HG03064 (cell line): ENCODE data around the gene MRPL51.

ENCODE experiments used
- ATAC-seq: cut with Tn5 transposase; IDR thresholded peaks from one replicate; pipeline ENCODE4 v1.9.1; 2021; ENCODE audit warnings: low read depth; ENCODE audit not compliant: unreplicated experiment

The MRPL51 gene

DNA sequence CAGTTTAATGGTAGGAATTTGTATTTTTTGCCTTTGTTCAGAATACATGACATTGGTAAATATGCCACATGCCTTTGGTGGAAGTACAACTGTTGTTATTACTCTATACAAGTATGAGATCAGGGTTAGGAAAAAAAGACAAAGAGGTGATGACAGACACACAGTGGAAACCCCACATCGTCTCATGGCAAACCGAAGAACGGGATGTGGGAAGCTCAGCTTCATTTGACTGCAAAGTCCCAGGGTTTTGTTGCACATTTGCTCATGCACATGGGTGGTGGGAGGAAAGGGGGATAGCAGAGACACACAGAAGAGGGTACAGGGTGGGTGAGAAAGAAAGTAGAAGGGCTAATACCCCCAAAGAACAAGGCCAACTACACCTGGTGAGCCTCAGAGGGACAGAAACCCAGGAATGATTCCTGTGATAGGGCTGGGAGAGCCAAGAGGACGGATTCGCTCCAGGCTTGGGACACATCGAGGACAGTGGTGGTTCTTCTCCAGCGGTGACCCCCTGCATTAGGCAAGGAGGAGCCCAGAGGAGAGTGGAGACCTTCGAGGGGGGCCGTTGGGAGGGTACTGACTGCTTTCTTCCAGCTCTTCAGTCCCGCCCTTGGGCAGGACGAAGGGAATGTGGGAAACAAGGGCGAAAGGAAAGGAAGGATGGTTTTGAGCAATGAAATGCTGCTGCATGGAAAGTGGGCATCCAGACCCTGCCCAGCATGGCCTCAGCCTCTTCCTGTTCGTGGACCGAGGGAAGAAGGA lies 30.6 kb downstream of the MRPL51 start:
- no peak for ATAC-seq

DNA sequence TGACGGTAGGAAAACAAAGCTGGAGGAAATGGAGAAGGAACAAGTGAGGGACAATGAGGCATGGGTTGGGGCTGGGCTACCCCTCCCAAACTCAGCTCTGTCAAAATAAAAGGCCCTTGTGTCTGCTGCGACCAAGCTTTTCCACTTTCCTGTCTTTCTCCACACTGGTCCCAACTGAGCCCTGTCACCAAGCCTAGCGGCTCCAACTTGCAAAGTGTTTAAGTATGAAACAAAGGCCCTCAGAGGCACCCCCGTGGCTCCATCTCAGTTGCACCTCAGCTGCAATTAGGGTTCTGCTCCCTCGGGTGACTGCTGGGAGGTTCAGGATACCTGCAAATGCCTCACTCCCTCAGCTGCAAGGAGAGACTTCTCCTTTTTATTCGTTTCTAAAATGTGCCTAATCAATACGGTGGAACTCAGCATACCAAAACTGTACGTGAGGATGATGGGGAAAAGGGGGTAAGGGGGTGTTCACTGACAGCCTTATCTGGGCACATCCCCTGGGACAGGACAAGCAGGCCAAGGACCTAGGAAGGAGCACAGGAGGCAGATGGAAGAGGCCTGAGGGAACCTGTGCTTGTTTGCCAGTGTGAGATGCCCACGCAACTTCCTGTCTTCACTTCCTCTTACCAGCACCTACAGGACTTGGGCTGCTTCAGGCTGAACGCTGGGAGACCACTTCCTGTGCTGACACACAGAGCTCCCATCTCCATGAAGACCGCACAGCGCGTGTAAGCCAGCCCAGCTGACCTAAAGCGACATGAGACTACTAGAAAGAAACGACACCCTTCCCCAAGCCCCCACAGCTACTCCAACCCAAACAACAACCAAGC lies 31.4 kb downstream of the MRPL51 start:
- peak; percentile 67 for ATAC-seq

DNA sequence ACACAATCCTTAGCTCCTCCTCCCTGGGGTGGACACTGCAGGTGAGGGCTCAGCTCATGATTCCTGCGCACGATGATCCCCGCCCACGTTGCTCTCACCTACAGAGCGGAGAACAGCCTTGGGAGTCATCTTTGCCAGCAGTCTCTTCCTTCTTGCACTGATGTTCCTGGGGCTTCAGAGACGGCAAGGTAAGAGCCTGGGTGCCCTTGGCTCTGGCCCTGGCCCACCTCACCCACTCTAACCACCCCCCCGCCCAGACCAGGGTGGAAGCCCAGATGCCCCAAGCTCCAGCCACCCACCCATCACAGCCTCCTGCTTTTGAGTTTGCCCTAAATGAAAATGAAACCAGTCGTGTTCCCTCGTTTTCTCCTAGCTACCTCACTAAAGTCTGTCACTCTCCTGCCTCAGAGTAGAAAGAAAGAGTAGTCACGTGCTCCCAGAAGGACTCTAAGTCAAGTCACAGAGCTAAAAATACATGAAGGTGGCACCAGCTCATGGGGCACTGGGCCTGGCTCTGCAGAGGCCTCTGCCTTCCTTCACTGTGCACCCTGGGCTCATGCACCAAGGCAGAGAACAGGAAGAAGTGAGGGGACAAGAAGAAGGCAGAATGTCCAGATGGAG lies 32.2 kb downstream of the MRPL51 start:
- no peak for ATAC-seq

DNA sequence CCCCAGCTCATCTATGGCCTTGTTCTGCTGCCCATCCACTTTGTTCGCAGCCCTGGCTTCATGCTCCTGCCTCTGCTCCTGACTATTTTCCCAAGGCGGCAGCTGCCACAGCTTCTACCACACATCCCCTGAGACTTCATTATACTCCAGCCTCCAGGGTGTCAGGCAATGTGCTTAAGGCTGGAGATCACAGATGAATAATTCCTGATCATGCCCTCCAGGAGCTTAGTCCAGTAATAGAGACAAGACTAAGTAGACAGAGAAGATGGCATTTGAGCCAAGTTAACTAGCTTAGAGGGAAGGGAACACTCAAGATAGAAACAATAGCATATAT lies 34.1 kb downstream of the MRPL51 start:
- no peak for ATAC-seq

DNA sequence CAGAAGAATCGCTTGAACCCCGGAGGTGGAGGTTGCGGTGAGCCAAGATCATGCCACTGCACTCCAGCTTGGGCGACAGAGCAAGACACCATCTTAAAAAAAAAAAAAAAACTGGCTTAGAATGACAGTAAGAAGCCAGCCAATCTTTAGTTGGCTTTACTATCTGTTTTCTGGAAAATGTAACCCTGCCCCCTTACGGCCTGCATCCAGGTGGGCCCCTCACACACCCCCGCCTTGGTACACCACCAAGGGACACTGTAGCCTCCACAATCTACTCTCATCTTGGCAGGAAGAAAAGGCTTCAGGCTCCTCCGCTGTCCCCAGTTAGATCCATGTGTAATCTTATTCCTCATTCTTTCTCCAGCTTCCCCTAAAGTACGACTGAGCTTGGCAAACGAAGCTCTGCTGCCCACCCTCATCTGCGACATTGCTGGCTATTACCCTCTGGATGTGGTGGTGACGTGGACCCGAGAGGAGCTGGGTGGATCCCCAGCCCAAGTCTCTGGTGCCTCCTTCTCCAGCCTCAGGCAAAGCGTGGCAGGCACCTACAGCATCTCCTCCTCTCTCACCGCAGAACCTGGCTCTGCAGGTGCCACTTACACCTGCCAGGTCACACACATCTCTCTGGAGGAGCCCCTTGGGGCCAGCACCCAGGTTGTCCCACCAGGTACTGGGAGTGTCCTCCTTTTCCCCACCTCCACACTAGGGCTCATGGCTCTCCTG lies 34.6 kb downstream of the MRPL51 start:
- no peak for ATAC-seq

DNA sequence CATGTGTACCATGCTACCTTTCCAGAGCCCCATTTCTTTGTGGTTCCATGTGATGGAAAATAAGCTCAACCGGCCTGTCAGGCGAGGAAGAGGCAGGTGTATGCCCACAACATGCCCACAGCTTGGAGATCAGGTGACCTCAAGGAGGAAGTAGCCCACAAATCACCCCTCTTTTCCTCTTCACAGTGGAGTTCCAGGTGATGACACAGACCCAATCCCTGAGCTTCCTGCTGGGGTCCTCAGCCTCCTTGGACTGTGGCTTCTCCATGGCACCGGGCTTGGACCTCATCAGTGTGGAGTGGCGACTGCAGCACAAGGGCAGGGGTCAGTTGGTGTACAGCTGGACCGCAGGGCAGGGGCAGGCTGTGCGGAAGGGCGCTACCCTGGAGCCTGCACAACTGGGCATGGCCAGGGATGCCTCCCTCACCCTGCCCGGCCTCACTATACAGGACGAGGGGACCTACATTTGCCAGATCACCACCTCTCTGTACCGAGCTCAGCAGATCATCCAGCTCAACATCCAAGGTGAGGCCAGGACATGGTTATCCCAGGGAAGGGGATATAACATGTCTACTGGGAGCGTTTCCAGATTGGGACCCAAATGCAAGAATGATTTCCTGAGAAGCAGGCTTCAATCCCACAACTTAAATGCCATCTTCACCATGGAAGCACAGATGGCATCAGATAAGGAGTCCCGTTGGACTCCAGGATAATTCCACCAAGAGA lies 35.7 kb downstream of the MRPL51 start:
- ATAC-seq, result no peak

DNA sequence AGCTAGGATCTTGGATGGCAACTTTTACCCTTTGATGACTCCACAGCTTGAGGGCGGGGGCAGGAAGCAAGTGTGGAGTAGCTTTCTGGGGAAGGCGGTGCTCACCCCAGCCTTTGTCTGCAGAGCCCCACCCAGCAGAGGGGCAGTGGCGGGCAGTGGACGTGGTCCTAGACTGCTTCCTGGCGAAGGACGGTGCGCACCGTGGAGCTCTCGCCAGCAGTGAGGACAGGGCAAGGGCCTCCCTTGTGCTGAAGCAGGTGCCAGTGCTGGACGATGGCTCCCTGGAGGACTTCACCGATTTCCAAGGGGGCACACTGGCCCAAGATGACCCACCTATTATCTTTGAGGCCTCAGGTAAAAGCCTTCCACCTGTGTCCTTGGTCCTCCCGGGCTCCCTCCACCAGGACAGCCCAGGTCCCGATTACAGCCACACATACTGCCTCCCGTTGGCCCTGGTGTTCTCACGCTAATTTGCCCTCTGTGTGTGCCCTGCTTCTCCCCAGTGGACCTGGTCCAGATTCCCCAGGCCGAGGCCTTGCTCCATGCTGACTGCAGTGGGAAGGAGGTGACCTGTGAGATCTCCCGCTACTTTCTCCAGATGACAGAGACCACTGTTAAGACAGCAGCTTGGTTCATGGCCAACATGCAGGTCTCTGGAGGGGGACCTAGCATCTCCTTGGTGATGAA lies 40.0 kb downstream of the MRPL51 start:
- ATAC-seq, result no peak

DNA sequence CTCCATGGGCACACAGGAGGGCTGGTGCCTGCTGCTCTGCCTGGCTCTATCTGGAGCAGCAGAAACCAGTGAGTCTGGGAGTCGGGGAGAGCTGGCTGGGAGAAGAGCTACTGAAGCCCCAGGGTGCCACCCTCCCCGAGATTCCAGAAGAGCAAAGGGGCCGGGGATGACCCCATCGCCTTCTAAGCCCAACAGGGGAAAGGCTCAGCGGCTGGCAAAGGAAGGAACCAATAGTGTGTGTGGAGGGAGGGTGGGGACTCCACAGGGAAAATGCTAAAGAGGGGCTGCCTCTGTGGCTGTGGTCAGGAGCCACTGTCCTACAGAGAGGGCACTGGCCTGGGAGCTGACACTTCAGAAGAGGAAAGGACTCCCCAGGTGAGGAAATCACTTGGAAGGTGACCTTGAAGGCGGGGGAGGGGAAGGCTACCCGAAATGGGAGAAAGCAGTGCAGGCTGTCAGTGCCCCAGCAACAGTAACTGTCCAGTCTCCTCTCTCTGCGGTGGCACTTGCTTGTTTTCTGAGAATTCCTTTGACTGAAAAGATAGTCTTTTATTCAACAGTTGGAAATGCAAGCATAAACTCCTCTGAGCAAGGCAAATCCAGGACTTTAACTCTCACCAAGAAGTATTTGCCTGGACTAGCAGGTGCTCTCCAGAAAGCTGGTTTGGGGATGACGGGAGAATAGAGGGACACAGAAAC lies 40.7 kb downstream of the MRPL51 start:
- no peak for ATAC-seq

DNA sequence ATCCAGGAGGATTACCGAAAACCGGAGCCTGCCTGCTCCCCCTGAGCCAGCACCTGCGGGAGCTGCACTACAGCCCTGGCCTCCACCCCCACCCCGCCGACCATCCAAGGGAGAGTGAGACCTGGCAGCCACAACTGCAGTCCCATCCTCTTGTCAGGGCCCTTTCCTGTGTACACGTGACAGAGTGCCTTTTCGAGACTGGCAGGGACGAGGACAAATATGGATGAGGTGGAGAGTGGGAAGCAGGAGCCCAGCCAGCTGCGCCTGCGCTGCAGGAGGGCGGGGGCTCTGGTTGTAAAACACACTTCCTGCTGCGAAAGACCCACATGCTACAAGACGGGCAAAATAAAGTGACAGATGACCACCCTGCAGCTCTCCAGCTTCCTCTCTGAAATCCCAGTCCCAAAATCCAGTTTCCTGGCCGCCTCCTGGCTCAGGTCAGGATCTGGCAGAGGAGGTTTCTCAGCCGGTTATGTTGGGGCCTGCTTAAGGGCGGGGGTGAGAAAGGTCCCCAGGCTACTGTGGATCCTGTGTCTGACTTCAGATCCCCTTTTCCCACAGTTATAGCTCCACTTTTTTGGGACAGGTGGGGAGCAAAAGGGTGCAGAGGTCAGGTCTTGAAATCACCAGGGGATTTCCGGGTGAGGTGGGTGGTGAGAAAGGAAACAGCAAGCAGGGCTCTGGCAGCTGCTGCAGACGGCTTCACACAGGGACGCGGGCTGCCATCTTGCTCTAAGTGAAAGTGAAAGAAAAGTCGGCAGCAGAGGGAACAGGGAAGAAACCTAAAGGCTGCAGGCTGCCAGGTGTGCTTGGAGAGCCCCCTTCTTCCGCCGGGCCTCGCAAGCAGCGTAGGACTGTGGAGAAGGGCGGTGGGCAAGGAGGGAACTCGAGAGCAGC lies 41.5 kb downstream of the MRPL51 start, which contains the start of gene TAPBPL:
TSS of gene TAPBPL (plus strand) at position 695 of the 897 bp plus-strand sequence. CDS start 207 bp downstream, outside the sequence.
- ATAC-seq, result peak; percentile 55

DNA sequence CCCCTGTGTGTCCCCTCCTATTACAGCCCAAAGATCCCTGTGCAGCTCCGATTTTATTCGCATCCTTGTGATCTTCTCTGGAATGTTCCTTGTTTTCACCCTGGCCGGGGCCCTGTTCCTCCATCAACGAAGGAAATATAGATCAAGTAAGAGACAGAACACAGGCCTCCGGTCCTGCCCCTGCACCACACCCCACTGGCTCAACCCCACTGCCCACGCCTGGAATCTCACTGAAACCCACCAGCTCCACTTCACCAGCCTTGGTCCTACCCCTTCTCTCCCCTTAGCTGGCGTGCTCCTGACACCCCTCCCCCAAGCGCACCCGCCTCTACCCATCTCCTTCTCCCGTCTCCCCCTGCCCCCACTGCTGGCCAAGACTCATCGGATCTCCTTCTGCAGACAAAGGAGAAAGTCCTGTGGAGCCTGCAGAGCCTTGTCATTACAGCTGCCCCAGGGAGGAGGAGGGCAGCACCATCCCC lies 42.2 kb downstream of the MRPL51 start:
- ATAC-seq, result no peak

DNA sequence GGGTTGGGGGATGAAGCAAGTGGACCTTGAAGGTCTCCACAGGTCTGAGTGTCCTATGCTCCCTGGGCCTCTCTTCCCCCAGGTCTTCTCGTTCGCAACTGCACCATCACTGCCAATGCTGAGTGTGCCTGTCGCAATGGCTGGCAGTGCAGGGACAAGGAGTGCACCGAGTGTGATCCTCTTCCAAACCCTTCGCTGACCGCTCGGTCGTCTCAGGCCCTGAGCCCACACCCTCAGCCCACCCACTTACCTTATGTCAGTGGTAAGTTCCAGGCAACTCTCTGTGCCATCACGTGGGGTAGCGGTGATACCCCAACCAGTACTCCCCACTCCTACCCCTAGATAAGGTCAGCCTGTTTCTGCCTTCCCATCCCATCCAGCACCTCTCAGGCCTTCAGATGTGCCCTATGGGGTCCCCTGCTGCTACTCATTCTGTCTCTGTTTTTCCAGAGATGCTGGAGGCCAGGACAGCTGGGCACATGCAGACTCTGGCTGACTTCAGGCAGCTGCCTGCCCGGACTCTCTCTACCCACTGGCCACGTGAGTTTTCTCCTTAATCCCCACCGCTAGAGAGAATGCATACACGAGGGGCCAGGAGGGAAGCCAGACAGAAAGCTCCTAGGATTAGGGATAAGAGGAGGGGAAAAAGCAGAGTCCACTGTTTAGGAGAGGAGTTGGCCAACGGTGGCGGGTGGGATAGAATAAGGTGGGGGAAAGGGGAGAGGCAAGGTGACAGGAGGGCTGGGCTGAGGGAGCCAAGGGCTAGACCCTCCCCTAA lies 42.8 kb downstream of the MRPL51 start:
- no peak for ATAC-seq

DNA sequence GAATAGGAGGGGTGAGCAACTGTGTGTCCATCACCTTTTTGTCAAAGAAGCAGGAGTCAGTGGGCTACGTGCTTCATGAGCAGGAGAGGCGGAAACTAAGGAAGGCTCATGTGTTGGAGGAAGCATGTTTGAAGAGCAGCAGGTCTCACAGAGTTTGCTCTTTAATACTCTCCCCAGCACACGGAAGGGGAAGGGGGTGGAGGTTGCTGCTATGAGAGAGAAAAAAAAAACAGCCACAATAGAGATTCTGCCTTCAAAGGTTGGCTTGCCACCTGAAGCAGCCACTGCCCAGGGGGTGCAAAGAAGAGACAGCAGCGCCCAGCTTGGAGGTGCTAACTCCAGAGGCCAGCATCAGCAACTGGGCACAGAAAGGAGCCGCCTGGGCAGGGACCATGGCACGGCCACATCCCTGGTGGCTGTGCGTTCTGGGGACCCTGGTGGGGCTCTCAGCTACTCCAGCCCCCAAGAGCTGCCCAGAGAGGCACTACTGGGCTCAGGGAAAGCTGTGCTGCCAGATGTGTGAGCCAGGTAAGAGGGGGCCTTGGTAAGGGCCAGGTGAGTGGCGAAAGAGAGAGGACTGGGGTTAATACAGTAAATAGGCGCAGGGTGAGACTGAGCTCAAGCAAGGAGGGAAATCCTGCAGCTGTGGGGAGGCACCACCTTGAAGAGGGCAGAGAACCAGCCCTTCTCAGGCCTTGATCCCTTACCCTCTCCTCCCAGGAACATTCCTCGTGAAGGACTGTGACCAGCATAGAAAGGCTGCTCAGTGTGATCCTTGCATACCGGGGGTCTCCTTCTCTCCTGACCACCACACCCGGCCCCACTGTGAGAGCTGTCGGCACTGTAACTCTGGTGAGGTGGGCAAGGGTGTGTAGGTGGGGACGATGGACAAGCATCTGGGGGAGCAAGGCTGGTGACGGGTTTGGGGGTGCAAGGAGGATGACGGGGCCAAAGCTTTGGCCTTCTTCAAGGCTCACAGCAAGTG lies 48.1 kb downstream of the MRPL51 start, which contains the start of gene CD27:
TSS of gene CD27 (plus strand) at position 252 of the 985 bp plus-strand sequence. CDS start at position 393, 141 bp downstream.
- no peak for ATAC-seq

DNA sequence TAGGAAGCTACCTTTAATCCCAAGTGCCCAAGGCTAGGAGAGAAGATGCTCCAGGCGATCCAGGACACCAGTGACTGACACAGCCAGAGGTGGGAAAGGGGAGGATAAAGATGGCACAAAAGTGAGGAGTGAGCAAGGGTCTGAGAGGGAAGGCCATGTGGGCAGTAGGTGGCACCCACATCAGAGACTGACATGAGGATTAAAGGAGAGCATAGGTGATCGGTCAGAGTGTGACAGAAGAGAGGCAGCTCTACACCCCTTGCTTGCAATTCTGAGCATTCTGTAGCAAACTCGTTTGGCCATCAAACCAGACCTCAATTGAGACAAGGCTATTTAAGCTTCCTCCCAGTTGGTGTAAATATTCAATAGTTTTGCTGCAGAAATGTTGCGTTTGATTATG lies 49.0 kb downstream of the MRPL51 start:
- ATAC-seq, result no peak

DNA sequence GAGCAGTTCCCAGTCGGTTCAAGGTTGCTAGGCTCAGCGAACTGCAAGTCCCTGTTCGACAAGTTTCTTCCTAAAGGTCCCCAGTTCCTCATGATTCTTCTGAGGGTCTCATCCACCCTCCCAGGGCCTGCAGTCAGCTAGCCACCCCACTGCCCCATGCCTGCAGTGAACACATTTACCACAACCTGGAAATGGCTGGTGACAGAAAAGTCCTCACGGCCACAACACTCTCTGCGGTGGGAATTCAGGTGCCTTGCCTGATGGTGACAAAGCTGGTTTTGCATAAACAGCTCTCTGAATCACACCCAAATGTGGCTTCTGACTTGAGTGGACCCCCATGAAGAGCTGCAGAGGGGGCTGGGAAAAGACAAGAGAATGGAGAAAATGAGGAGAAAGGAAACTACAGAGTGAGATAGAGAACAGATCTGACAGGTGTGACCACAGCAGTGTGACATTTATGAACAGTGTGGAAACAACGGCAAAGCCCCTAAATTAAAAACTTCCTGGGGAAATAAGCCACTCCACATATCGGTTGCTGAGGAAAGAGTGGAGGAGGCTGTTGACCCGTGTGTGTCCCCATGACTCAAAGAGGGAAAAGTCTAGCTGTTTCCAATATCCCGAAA lies 49.6 kb downstream of the MRPL51 start:
- no peak for ATAC-seq

DNA sequence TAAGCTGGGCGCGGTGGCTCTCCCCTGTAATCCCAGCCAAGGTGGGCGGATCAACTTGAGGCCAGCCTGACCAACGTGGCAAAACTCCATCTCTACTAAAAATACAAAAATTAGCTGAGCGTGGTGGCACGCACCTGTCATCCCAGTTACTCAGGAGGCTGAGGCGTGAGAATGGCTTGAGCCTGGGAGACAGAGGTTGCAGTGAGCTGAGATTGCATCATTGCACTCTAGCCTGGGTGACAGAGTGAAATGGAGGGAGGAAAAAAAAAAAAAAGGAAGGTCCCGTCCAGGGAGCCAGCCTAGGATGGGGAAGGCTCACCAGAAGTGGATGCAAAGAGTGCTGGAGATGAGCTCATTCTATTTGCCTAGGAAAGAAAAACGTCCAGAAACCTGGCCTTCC lies 50.2 kb downstream of the MRPL51 start:
- ATAC-seq, result no peak
